HG02870 (cell line): ENCODE results near the gene NRIP2.
"Not testable (repeated sequence)": the region's sequence is repeated elsewhere in the genome, so short reads cannot be mapped to it uniquely, and the experiment has no call there.

ENCODE experiments used
- ATAC-seq: cut with Tn5 transposase; IDR thresholded peaks from one replicate; pipeline ENCODE4 v1.9.1; 2021; ENCODE audit warnings: mild to moderate bottlenecking, moderate library complexity; ENCODE audit not compliant: unreplicated experiment

NRIP2 gene

GRCh38 chr12:2834581-2835491 is at the start of gene NRIP2:
Gene NRIP2, minus strand, starts transcription at chr12:2835035. Its CDS starts 52 bp downstream, at chr12:2834983.
- ATAC-seq = no peak

DNA sequence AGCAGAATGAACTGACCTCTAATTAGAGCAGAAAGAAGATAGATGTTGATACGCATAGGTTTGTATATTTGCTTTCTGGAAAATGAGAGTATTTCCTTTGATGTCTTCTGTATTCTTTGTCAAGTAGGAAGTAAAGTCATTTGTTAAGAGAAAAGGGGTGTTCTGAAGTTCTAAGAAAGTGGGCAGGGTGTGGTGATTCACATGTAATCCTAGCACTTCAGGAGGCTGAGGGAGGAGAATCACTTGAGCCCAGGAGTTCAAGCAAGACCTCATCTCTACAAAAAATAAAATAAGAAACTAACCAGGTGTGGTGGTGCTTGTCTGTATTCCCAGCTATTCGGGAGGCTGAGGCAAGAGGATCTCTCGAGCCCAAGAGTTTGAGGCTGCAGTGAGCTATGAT is 45.0 kb upstream of the NRIP2 start:
- no peak for ATAC-seq

DNA sequence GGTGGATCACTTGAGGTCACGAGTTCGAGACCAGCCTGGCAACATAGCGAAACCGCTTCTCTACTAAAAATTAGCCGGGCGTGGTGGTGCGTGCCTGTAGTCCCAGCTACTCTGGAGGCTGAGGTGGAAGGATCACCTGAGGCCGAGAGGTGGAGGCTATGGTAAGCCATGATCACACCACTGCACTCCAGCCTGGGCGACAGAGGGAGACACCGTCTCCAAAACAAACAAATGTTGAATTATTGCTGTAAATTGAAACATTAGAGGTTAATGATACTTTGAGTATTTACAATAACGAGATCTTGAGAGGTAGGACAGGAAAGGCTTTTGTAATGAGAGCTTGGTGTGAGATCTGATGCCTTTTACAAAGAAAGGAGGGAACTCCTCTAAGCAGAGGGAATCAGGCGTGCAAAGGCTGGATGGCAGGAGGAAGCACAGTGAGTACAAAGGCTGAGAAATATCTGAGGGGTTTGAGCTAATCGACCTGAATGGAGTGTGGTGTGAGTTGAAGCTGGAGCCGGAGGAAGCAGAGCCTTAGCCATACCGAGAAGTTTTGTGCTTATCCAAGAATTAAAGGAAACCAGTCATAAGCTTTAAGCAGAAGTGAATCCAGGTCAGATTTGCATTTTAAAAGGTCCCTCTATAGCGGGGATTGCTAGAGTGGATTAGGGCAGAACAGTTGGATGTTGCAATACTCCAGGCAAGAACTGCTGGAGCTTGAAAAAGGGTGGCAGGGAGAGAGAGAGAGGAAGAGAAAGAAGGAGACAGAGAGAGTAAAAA is 43.3 kb upstream of the NRIP2 start:
- no peak for ATAC-seq

DNA sequence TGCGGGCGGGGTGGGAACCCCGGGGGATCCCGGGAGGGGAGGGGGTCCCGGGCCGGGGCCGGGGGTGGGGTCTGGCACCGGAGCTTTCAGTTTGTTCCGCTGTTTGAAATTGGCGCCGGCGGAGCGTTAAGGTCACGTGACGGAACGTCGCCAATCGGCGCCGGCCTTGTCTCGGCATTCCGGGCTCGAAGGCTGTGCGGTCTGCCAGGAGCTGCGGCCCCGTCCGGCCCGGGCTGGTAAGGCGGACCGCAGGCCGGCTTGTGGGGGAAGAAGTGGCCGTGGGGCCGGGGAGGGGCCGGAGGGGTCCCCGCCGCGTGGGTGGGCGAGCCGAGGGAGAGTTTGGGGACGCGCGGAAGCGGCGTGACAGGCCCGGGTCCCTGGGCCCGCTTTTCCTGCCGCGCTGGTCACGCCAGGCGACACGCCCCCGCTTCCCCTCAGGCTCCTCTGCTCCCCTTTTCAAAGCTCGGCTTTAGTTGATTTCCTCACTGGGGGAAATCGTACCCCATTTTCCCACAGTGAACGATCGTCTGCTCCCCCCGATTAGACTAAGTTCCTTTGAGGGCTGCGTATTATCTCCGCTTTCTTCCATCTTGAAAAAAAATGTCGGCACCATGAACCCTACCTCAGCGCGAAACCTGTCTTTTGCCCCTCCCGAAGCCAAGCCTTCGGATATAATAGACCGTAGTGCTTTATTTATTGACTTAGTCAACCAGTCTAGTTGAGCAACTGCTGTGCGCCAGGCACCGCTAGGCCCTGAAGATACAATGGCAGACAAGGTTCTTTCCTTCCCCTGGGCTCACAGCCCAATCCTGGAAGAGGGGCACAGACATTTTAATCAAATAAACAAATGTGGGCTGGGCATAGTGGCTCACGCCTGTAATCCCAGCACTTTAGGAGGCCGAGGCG is 42.5 kb upstream of the NRIP2 start, which contains the start of the genes FOXM1 and RHNO1:
TSS of gene FOXM1 (minus strand) at position 128 of the 906 bp plus-strand sequence. CDS start 2,696 bp downstream, outside the sequence.
TSS of gene RHNO1 (plus strand) at position 177 of the 906 bp plus-strand sequence. CDS start 8,144 bp downstream, outside the sequence.
- ATAC-seq = peak; percentile 72

DNA sequence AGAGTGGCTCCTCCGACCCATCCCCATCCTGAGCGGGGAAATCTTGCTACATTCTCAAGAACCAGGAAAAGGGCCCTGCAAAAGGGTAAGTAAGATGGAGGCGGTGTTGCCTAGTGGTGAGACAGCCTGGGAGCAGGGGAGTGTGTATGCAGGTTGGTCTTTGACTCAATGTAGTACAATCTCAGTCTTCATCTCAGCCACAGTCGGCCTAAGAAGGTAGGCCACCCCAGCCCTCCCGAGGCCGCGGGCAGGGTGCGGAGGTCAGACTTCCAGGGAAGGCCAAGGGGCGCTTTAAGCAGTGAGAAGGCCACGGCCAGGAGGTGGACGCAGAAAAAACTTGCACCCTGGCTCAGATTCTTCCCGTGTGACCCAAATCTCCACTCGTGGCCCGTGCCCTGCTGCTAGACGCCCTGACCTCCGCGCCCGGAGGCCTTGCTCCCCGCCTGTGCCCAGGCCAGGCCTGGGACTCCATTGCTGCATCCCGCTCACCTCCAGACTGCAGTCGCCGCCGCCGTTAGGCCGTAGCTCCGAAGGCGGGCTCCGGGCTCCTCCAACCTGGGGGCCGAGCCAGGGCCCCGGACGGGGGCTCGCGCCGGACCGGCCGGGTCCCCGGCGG is 41.7 kb upstream of the NRIP2 start:
- ATAC-seq = peak; percentile 21

- ATAC-seq = not testable (repeated sequence)
Measured at GRCh38 chr12:2868986-2869632, 34.3 kb upstream of the NRIP2 start.

DNA sequence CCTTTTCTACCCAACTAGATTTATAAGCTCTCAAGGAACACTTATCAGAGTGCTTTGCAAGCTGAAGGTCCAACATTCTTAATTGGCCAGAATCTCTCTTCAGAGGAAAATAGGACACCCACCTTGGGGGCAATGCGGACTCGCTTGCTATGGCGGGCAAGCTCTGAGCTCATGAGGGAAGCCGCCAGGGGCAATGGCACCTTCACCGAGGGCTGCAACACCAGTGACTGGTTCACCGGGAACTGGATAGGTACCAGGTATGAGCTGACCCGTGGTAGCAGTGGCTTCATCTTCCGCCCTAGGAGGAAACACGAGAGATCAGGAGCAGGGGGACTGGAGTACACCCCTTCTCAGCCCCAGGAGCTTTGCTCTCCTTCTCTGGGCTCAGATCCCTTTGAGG is 29.4 kb upstream of the NRIP2 start:
- ATAC-seq = no peak

GRCh38 chr12:2863402-2863801 is 28.6 kb upstream of the NRIP2 start:
- ATAC-seq = not testable (repeated sequence)

- no peak for ATAC-seq
Measured at GRCh38 chr12:2862876-2863275, 28.0 kb upstream of the NRIP2 start.

- no peak for ATAC-seq
Measured at GRCh38 chr12:2860170-2860569, 25.3 kb upstream of the NRIP2 start.

- ATAC-seq = no peak
Measured at GRCh38 chr12:2858944-2859421, 24.1 kb upstream of the NRIP2 start.

- ATAC-seq = no peak
Measured at GRCh38 chr12:2858334-2858733, 23.5 kb upstream of the NRIP2 start.

DNA sequence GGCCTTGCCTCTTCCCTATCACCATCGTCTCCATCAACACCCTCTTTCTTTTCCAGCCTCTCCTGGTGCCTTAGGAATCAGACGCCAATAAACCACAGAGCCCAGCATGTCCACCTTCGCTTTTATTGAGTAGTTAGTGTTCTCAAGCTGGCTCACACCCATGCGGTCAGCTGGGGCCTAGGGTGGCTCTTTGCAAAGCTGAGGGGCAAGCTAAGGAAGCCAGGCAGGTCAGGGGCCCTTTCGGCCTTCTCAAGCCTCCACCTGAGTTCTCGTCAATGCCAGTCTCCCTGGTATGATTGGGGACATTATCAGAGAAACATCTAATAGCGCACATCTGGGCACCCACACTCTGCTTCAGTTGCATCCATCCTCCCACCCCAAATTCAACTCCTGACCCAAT is 22.7 kb upstream of the NRIP2 start:
- no peak for ATAC-seq

GRCh38 chr12:2857021-2857431 is 22.2 kb upstream of the NRIP2 start, which contains the start of gene TEX52:
Gene TEX52, minus strand, starts transcription at chr12:2857039. Its CDS starts 13 bp downstream, at chr12:2857026.
- ATAC-seq = no peak

GRCh38 chr12:2856051-2856450 is 21.2 kb upstream of the NRIP2 start:
- ATAC-seq = no peak

DNA sequence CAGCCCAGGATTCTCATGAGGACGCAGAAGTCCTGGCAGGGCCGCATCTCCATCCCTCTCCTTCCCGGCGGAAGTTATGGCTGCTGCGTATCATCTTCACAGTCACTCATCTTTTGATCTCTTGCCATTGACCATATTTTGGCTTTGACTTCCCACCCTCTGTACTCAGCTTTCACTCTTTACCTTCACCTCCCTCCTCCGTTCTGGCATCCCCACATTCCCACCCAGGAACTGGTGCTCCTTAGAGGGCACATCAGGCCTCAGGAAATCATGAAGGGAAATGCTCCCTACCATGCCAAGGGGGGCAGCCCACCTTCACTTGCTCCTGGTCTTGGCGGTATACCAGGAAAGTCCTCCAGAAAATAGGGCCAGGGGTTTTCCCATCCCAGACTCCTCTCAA is 20.7 kb upstream of the NRIP2 start:
- ATAC-seq = no peak

- ATAC-seq = no peak
Measured at GRCh38 chr12:2854669-2855453, 20.0 kb upstream of the NRIP2 start.

- no peak for ATAC-seq
Measured at GRCh38 chr12:2853626-2854025, 18.8 kb upstream of the NRIP2 start.

GRCh38 chr12:2851931-2852330 is 17.1 kb upstream of the NRIP2 start:
- no peak for ATAC-seq
